Fibroblast of pulmonary artery (primary cell): Measurements from ENCODE around the gene FLRT2.

Experiments
- DNase-seq: peaks from one replicate; pipeline ENCODE4 v3.0.0-alpha.2; 2010; ENCODE audit warnings: low read depth
- H3K4me3 ChIP-seq: replicated peaks from 2 replicates; pipeline ENCODE4 v1.5.1; 2011; ENCODE audit warnings: low read depth, mild to moderate bottlenecking, control low read depth, low read length, moderate library complexity
- TF ChIP-seq, protein P1 (sequence below): IDR thresholded peaks from 2 replicates; pipeline ENCODE4 v1.5.1; 2011; ENCODE audit warnings: mild to moderate bottlenecking, control low read depth, low read length, inconsistent platforms; ENCODE audit errors: missing control alignments

The FLRT2 gene

DNA sequence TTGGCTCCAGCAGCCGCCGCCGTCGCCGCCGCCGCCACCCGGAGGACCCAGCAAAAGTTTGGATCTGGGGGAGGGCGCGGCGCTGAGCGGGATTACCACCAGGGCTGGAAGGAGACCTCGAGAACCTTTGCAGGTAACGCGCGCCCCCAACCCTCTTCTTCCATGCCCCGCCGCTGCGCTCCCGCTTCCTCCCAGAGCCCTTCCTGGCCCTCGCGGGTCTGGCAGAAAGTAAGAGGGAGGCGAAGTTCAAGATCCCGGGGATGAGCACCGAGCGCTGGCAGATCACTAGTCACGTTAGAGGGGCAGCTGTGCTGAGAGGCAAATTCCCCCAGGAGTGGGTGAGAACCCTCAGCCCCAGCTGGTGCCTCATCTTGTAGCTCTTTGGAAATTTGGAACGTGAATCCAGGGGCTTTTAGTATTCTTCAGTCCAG, 3.9 kb downstream of the FLRT2 start:
- peak; percentile 23 for DNase-seq
- TF ChIP-seq, protein P1, sequence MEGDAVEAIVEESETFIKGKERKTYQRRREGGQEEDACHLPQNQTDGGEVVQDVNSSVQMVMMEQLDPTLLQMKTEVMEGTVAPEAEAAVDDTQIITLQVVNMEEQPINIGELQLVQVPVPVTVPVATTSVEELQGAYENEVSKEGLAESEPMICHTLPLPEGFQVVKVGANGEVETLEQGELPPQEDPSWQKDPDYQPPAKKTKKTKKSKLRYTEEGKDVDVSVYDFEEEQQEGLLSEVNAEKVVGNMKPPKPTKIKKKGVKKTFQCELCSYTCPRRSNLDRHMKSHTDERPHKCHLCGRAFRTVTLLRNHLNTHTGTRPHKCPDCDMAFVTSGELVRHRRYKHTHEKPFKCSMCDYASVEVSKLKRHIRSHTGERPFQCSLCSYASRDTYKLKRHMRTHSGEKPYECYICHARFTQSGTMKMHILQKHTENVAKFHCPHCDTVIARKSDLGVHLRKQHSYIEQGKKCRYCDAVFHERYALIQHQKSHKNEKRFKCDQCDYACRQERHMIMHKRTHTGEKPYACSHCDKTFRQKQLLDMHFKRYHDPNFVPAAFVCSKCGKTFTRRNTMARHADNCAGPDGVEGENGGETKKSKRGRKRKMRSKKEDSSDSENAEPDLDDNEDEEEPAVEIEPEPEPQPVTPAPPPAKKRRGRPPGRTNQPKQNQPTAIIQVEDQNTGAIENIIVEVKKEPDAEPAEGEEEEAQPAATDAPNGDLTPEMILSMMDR: no peak
- peak overlapping the region; percentile 83 for H3K4me3 ChIP-seq

DNA sequence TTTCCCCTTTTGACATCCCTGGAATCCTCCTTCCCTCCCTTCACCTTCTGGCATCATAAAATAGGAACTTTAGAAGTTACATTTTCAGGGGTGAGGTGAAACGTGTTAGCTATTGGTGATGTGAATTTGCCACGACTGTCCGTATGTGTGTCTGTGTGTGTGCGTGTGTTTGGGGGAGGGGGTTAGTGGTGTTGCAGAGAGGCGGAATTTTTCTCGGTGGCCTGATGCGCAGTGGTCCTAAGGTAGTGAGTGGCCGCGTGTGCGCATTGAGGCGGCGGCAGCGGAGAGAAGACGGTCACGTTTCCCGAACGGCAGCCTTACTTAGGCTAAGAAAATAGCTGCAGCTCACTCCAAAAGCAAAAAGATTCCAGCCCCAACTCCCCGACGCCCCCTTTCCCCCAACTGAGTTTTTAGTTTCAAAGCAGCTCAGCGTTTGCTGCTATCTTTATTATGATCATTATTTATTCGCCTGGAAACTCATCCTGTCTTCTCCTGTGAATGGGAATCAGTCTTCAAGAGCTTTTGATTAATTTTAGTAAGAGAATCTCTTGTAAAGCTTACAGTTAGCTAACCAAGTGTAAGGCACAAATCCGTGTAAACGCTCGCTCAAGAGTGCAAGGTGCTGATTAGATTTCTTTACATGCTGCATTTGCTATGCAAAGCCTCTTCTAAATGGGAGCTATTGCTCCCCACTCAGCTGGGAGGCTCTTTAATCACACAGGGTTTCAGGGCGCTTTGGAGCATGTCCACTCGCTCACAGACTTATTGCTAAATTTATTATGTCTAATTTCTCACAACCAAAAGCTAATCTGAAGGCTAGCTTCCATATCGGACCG, 4.7 kb downstream of the FLRT2 start:
- DNase-seq: peak; percentile 33
- TF ChIP-seq, protein P1: no peak
- peak overlapping the region; percentile 83 for H3K4me3 ChIP-seq

DNA sequence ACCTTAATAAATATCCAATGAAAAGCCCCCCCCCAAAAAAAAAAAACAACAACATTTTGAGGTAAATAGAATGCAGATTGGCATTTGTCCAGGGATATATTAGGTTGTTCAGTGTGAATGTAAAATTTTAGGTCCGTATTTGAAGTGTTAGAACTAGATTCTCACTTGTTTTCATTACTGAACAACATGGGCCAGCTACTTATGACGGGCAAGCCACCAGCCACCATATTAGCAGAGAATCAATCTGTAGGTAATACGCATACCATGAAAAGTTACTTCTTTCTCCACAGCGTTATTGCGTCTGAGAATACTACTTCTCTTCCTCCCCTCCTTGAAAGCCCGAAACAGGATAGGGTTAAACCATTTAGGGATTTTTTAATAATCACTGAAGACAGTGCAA, 5.4 kb downstream of the FLRT2 start:
- peak overlapping the region; percentile 83 for H3K4me3 ChIP-seq

DNA sequence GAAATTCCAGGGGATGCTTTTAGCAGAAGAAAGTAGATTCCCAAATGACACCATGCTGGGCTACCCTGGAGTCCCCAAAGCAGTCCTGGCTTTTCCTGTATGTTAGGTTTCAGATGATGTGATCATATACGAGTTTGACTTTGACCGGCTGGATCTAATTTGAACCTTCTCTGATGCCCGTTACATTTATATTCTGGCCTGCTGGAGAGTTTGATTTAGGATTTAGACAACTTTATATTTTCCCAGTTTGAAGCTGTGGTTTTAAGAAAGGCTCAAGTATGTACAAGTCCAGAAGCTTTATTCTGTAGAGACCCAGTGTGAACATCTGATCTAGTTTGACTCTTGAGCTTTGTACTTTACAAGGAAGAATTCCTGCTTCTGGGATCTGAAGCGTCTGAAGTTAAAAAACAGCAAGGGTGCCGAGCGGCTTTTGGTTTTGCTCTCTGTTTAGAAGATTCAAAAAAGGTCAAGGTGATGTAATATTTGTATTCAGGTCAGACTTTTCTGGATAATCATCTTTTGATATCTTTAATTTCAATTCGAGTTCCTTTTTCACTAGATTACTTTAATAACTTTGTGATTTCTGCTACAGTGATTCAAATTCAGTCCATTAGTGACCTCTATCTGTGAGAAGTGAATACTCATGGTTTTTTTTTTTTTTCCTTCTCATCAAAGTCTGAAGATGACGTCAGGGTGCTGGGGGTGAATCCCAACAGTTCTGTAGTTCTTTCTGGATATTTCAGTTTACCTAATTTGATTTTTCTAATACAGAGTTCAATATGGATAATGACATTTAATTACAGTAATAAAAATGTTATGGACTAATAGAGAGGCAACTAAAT, 6.3 kb downstream of the FLRT2 start:
- peak; percentile 76 for DNase-seq
- peak overlapping the region; percentile 83 for H3K4me3 ChIP-seq
- TF ChIP-seq, protein P1: peak; percentile 49

More for the DNA sequence above, 5.4 kb downstream of the FLRT2 start:
- DNase-seq: peak; percentile 21
- TF ChIP-seq, protein P1: no peak

DNA sequence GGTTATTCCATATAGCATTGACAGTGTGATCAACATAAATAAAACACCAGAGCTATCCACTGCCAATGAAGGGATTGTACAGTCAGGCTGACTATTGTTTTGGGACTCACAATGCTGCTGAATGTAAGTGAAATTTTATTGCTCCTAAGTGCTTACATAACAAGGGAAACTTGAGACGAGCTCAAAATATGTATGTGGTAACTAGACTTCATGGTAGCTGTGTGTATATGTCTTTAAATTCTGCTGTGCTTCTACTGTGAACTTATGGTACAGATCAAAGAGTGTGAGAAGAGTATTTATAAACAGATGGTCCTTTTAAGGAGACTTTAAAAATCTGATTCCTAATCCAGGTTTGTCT, 6.9 kb downstream of the FLRT2 start:
- TF ChIP-seq, protein P1: no peak
- peak overlapping the region; percentile 15 for H3K4me3 ChIP-seq
- DNase-seq: peak; percentile 69

DNA sequence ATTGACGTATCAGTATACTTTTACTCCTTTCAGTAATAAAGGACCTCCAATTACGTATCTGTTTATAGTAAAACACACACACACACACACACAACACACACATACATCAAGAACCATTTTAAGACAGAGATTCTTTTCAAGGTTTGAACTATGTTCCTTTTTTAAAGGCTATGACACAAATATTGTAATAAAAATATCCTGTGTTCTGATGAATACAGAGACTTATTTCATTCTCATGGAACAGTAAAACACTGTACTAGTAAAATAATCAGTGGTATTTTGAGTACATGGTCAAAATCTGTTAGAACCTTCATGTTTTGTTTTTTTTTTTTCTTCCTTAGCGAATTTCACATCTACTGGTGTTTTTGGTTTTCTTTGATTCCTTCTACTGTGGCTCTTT, 7.6 kb downstream of the FLRT2 start:
- DNase-seq: no peak
- H3K4me3 ChIP-seq: peak overlapping the region; percentile 15
- TF ChIP-seq, protein P1: no peak
